SK-N-MC (cell line): ENCODE results near the gene ZFYVE28.

Experiments
- EZH2 ChIP-seq: fragments of 200-600 bp; sonication (generic); IDR thresholded peaks from one replicate; pipeline ENCODE4 v1.6.1; 2017; ENCODE audit warnings: antibody characterized with exemption
- FOXP2 ChIP-seq: optimal IDR thresholded peaks from 2 replicates; pipeline ENCODE3; 2011; ENCODE audit warnings: mild to moderate bottlenecking, moderate library complexity; ENCODE audit not compliant: insufficient read depth; ENCODE audit errors: extremely low read length, control extremely low read depth
- POLR2AphosphoS5 ChIP-seq: IDR thresholded peaks from 2 replicates; pipeline ENCODE4 v1.6.1; 2012; ENCODE audit warnings: mild to moderate bottlenecking, low read depth, low read length, borderline replicate concordance

- no peak for TF ChIP-seq EZH2
- TF ChIP-seq POLR2AphosphoS5 = no peak
- no peak for TF ChIP-seq FOXP2
Measured at GRCh38 chr4:2353222-2354107, 65.0 kb downstream of the ZFYVE28 start.
